Activated T-helper 1 cell treated with anti-CD3 and anti-CD28 coated beads, Interleukin-2, amount 50 U/mL, for 16 hours (primary cell): ENCODE measurements around the gene TBX10.

Source experiments
- DNase-seq, 2 donors: peaks; one replicate each; pipeline ENCODE4 v3.0.0-alpha.2; 2020; ENCODE audit warnings: low read depth in 1 of 2, low spot score in 1 of 2

The TBX10 gene

DNA sequence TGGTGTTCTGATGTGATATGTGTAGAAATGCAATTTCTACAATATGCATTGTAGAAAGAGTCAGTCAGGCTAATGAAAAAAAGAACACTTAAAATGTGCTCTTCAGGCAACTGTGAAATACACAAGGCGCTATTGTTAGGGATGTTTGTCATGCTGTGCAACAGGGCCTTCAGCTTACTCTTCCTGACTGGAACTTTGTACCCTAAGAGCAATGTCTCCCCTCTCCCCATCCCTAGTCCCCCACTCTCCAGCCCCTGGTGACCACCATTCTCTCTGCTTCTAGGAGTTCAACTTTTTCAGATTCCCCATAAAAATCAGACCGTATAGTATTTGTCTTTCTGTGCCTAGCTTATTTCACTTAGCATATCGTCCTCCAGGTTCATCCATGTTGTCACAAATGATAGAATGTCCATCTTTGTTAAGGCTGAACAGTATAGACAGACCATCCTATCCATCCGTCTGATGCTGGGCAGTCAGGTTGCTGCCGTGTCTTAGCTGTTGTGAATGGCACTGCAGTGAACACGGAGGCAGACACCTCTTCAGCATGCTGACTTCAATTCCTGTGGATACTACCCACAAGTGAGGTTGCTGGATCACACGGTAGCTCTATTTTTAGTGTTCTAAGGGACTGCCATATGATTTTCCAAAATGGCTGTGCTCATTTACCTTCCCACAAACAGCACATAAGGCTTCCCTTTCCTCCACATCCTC lies 22.2 kb downstream of the TBX10 start:
- DNase-seq = no peak

DNA sequence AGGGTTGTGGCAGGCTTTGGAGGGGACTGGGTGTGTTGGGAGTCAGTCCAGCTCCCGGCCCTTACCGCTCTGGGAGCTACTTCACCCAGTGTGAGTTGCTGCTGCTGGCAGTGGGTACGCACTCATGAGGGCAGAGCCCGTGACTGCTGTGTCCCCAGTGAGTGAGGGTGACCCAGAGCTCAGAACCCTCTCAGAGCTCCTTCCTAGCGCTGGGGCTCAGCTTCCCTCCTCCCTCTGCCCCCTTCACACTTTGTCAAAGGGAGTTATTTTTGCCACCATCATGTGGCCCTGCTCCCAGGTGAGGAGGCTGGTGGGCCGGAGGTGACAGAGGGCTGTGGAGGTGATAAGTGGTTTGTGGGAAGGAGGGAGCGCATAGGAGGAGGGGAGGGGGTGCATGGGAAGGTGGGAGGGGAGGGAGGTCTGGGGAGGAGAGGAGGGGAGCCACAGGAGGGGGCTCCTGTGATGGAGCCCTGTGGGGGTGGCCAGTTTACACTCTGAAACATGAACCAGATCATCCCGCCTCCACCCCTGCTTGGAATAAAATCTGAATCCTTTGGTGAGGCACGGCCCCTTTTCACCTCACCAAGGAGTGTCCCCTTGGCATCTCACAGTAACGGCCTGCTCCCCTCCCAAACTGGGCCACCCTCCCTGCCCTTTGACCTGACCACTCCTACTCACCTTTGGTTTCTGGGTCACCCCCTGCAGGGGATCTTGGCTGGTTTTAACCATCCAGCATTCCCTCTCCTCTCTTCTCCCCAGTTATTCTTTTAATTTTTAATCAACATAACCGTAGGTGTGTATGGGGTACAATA lies 22.9 kb downstream of the TBX10 start:
- no peak for DNase-seq

DNA sequence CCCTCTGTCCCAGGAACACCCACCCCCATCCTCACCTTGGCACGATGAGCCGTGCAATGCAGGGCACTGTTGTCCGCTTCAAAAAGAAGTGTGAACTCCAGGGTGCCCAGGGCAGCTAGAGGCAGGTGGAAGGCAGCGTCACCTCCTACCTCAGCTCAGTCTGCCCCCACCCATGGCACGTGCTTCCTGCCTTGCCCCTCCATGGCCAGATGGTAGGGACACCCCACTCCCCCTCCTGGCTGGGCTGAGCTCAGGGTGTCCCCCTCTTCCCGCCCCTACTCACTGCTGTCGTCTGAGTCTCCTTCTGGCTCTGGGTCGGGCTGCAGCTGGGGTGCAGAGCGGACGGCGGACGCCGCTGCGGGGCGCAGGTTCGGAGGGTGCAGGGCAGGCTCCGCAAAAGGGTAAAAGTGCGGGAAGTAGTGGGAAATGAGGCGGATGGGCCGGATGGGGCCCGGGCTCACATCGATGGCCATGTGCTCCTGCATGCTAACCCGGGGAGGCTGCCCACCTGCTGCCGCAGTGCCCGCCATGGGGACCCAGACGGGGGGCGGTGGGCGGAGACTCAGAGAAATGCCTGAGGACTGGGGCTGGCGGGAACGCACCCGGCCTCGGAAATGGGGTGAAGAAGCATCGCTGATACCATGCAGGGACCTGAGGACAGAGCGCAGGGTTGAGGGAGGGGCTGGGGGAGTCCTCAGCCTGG lies 23.7 kb downstream of the TBX10 start:
- DNase-seq = no peak

DNA sequence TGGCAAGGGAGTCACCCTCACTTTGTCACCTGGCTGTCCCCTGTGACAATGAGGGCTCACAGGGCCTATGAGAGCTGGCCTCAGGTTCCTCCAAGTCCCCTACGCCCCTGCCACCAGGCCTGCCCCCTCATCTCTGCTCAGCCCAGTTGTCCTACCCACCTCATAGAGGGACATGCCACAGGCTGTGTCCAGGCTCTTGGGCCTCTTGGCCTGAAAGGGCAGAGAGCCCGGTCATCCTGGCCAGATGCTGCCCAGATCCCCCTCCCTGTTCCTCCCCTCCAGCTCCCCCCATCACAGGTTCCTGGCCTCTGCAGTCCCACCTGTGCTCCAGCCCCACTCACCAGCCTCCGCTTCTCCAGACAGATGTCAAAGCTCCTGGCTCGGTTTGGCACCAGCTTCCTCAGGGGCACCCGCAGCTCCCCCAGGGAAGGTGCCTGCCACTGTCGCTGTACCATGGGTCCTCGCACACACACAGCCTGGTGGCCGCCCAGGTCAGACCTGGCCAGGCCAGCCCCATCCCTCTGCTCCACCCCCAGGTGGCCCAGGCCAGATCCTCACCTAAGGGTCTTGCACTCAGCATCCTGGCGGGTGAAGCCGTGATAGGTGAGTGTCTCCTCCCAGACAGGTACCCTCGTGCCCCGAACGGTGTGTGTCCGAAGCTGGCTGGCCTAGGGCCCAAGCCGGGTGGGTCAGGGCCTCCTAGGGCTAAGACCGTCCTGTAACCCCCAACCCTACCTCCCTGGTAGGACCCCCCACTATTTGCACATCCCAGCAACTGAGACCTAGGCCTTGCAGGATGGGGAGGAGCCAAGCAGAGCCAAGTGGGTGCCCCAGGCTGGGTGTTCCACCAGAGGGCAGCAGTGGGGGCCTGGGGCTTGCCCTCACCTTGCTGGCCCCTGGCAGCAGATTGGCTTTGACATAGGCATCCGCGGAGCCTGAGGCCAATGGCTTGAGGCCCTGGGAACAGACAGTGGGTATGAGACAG lies 24.5 kb downstream of the TBX10 start:
- DNase-seq = no peak

DNA sequence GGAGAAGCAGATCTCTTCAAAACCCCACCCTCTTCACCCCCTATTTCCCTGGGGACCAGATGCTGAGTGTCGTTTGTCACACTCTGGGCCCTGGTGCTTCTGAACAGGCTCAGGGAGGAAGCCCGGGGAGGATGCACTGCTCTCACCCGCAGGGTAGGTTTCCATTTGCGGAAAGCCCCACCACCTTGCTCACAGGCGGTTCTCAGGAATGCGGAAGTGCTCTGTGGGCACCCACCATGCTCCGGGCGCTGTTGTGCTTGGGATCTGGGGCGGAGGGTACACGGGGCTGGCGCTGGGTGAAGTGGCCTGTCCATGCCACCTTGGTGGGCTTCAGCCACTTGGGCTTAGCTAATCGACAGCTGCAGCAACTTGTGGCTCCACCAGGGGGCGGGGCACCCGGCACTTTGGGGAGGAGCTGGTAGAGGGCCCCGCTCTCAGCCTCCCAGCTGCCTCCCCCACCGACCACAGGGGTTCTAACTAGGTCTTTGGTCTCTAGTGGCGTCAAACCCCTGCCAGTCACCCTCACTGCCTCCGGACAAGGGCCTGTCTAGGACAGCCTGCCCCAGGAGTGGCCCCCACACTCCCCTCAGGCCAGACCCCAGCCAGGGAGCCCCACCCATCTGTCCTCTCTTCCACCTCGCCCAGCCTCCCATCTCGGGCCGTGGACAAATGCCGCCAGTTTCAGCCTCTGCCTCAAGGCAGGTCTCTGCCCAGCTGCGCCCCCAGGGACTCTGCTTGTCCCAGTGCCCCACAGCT lies 25.4 kb downstream of the TBX10 start:
- DNase-seq = peak; percentile 60 to 74

DNA sequence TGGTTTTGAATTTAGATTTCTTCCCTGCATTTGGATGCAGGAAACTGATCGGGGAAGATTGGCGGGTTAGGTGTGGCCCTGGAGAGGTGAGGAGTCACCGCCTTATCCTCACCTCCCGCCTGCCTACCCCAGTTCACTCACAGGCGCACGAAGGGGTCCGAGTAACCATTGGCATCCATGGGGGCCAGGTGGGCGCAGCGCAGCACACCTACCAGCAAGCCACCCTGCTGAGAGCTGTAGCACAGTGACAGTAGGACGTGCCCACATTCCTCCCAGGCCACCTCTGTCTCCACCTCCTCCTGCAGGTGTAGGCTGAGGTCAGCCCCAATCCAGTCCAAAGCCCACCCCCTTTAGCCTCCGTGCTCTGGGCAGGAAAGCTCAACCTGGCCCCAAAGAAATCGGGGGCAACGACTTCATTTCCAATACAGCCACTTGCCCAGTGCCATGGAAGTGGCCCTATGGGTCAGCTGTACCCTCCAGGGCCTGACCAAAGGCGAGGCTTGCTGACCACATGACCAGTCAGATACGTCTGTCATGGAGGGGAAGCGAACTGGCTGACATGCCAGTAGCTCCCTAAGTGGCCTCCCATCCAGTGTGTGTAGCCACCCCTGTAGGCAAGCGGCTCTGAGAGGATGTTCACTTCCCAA lies 26.1 kb downstream of the TBX10 start:
- DNase-seq = no peak

DNA sequence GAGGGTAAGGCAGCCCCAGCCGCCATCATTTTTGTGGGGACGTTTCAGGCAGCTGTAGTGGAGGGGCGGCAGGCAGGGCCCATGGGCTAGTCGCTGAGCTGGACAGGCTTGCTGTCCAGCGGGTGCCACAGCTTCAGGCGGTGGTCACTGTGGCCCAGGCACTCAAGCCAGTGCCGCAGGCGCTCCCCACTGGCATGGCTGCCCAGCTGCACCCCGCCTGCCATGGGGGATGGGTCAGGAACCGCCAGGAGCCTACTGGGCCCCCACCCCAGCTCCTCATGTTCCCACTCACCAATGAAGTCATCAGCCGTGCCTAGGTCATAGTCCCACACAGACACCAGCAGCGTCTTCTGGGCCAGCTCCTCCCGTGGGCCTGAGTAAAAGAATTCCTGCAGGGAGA lies 26.8 kb downstream of the TBX10 start:
- no peak for DNase-seq

DNA sequence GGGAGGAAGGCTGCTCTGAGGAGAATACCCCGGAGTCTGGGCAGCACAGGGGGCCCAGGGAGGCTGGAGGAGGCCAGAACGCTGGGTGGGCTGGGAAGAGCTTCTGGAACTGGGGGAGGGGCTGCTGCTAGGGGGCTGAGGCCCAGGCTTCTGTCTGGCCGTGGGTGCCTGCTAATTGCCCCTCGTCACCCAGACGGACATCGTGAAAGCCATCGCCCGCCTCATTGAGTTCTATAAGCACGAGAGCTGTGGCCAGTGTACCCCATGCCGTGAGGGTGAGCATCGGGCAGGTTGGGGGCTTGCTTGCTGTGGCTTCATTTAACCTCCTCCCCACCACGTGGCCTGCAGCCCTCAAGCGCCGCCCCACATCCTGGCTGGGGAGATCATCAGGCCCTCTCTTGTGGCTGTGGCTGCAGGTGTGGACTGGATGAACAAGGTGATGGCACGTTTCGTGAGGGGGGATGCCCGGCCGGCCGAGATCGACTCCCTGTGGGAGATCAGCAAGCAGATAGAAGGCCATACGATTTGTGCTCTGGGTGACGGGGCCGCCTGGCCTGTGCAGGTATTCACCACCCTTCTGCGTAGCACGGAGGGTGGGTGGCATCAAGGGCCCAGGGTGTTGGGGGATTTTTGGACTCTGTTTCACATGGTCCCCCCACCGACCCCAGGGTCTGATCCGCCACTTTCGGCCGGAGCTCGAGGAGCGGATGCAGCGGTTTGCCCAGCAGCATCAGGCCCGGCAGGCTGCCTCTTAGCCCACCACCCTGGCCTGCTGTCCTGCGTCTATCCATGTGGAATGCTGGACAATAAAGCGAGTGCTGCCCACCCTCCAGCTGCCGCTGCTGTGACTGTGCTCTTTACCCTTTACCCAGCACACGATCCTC lies 27.6 kb downstream of the TBX10 start:
- DNase-seq = no peak

DNA sequence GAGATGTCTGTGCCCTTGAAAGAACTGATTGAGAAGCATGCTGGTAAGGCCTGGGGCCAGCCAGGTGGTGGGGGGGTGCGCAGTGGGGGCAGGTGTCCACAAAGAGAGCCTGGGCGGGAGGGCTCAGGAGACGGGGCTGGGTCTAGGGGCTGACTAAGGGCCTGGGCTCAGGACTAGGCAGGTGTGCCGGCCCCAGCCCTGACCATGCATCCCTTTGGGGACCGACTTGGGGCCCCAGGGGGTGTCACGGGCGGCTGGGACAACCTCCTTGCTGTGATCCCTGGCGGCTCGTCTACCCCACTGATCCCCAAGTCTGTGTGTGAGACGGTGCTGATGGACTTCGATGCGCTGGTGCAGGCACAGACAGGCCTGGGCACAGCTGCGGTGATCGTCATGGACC lies 28.4 kb downstream of the TBX10 start:
- no peak for DNase-seq

DNA sequence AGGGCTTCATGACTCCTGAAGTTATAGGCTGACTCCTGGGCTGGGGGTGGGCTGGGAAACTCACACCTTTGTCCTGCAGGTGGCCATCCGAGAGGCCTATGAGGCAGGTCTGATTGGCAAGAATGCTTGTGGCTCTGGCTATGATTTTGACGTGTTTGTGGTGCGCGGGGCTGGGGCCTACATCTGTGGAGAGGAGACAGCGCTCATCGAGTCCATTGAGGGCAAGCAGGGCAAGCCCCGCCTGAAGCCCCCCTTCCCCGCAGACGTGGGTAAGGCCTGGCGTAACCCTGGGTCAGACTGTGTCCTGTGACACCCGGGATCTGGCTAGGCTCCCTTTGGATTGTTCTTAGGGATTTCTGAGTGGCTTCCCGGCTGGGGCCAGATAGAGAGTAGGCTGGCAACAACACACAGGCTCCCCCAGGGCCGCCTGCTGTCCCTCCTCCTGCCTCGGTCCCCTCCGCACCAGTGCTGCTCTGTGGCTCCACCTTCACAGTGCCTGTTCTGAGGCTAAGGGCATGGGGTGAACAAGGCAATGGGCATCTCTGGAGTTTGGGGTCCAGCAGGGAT lies 29.2 kb downstream of the TBX10 start:
- DNase-seq = no peak

DNA sequence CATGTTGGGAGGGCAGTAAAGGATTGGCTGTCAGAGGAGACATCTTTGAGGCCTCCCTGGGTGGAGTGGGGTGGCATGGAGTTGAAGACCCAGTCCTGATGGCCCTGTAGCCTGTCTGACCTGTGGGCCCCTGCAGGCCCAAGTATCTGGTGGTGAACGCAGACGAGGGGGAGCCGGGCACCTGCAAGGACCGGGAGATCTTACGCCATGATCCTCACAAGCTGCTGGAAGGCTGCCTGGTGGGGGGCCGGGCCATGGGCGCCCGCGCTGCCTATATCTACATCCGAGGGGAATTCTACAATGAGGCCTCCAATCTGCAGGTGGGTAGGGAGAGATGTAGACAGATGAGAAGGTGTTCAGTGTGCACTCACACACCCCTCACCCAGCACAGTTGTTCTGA lies 30.2 kb downstream of the TBX10 start:
- DNase-seq = no peak

DNA sequence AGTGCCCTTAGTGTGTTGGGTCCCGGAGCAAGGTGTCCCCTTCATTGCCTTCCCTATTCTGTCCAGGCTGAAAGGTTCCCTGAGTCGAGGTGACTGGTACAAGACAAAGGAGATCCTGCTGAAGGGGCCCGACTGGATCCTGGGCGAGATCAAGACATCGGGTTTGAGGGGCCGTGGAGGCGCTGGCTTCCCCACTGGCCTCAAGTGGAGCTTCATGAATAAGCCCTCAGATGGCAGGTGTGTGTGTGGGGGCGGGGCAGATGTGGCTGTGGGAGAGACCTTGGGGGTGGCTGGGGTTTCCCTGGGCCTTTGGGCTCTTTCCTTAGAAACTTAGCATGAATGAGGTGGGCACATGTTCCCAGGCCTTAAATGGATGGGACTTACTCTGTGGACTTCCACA lies 31.1 kb downstream of the TBX10 start:
- DNase-seq = no peak

DNA sequence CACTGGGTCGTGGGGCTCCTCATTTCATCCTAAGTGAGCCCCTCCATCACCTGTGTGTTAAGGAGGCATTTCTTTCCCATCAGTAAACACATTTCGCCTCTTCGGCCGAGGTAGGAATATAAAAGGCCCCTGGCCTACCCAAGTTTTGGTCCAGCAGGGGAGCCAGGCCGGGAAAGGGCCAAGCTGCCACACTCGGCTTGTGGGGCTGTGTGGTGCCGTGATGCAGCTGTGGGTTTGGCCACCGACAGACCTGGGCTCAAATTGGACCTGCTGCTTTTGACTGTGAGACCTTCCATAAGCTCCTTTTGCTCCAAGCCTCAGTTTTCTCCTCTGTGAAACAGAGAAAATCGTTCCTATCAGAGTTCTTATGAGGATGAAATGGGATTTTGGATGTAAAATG lies 32.1 kb downstream of the TBX10 start:
- DNase-seq = no peak

DNA sequence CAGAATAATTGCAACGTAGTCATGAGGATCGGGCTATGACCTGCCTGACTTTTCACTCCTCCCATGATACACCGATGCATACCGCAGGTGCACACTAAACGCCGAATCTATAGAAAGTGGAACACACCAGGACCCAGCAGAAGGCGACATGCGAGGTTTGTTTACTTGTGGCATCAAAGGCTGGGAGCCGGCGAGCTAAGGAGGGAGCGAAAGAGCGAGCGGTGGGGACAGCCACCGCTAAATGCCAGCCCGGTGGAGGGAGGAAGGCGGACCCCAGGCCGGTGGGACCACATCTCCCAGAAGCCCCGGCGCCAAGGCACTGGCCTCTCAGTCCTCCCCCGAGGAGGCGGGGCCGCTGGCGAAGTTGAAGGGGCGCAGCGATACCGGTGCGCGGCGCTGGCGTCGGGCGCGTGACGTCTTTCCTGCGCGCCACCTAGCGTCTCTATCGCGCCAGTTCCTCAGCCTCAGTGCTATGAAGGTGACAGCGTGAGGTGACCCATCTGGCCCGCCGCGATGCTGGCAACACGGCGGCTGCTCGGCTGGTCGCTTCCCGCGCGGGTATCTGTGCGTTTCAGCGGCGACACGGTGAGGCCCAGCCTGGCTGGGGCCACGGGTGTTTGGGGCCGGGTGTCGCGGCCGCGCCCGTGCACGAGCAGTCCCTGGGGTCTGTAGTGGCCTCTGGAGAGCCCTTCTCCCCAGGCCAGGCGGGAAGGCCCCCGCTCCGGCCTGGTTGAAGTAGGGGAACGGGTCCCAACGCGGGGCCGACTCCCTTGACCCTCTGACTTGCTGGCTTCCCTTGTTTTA lies 32.9 kb downstream of the TBX10 start, which contains the start of gene NDUFV1:
TSS of gene NDUFV1 (plus strand) at position 445 of the 804 bp plus-strand sequence. CDS start at position 514, 69 bp downstream.
- DNase-seq = peak; percentile 94

DNA sequence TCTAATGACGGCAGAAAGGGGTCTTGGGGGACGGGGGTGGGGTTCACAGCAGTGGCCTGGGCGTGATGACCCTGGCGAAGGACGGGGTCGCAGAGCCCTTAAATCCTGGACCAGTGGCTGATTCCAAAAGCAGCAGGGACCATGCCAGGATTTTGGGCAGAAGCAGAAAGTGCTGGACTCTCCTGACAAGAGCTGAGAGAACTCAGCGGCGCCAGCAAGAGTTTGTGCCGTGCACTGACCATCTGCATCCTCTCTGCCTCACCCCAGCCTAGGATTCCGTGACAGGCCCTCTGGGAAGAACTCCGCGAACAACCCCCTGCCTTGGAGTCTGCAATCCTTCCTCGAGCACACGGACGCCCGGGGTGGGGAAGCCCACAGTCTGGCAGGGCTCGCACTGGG lies 33.5 kb downstream of the TBX10 start:
- DNase-seq = no peak

DNA sequence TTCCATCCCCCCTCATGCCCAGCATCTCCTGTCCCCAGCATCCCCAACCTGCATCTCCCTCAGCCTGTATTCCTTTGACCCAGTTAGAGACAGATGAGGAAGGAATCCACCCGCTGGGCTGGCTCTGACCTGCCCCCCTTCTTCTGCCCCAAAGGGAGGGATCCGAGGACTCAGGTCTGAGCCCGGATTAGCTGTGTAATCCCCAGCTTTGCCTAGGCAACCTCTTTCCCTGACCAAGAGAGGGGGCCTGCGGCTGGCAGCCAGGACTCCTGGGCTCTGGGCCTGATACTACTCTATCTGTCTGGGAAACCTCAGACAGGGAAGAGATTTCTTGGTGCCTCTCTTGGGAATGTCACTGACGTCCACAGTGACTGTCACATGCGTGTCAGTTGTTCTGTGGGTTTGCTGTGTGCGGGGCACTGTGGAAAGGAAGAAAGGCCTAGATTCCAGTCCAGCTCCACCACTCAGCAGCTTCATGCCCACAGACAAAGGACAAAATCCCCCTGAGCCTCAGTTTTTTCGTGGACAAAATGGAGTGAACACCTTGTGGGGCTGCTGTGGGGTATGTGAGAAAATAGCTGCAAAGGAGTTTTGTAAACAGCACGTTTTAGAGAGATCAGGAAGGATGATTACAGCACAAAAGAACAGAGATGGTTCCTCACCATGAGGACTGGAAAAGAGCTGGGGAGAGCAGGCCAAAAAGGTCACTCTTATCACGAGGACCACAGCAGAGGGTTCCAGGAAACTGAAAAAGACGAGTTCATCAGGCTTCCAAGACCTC lies 34.1 kb downstream of the TBX10 start:
- no peak for DNase-seq

DNA sequence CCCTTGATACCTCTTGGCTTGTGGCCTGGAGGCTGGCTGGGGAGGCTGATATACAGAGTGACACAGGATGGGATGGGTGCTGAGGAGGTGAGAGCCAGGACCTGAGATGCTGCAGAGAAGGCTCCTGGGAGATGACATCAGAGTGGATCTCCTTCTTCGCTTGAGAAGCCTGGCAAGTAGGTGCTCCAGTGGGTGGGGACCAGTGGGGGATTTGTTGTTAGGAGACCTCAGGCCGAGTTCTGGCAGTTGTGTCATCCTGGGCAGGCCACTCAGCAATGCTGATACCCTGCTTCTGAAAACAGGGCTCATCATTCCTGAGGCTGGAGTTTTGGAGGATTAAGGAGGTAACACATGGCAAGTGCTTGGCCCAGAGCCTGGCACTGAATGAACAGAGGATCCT lies 34.7 kb downstream of the TBX10 start:
- DNase-seq = no peak
